CD4-positive, alpha-beta T cell (primary cell): ENCODE measurements around the gene TTC9B. TPM values are rescaled to one million over a fixed set of nuclear protein-coding genes. Genes with fewer than 3 reads are reported as not detected.

Experiments
- ATAC-seq: fragments of 200-7000 bp; cut with Tn5 transposase; one replicate; pipeline ENCODE4 v1.10.0; 2022; ENCODE audit warnings: mild to moderate bottlenecking; ENCODE audit not compliant: poor library complexity
- CTCF ChIA-PET: fragments of 350-600 bp; sonication (Branson Sonifier 250); formaldehyde crosslinking; loops from one replicate; lab custom pipeline; 2021; ENCODE audit warnings: antibody characterized with exemption, inconsistent platforms; lab: Charles Lee
- POLR2A ChIA-PET: fragments of 350-600 bp; sonication (Branson Sonifier 250); formaldehyde crosslinking; loops from one replicate; lab custom pipeline; 2021; ENCODE audit warnings: antibody characterized with exemption, inconsistent platforms; lab: Charles Lee
- DNase-seq, 14 experiments: peaks; one replicate each; pipeline ENCODE4 v3.0.0-alpha.2; 2013 to 2020; ENCODE audit warnings: mixed read lengths in 2 of 14
- H3K27ac ChIP-seq, 2 donors: one replicate each; pipeline versions ENCODE4 v1.5.1 to v1.7.0; 2013; ENCODE audit warnings: low read length in 2 of 2, low read depth in 1 of 2, mild to moderate bottlenecking in 1 of 2
- H3K27me3 ChIP-seq, 2 experiments: 1 replicate in 1 of 2; 2 replicates in 1 of 2; pipeline versions ENCODE4 v1.6.1 to v1.7.0; 2013; ENCODE audit warnings: low read length in 2 of 2, control low read depth in 1 of 2, mild to moderate bottlenecking in 1 of 2, moderate library complexity in 1 of 2; ENCODE audit not compliant: insufficient read depth in 2 of 2, control insufficient read depth in 1 of 2
- H3K36me3 ChIP-seq: one replicate; pipeline ENCODE4 v1.6.1; 2013; ENCODE audit warnings: low read length, control low read depth; ENCODE audit not compliant: insufficient read depth
- H3K4me1 ChIP-seq: one replicate; pipeline ENCODE4 v1.6.1; 2013; ENCODE audit warnings: low read length, control low read depth; ENCODE audit not compliant: insufficient read depth
- H3K4me3 ChIP-seq: one replicate; pipeline ENCODE4 v1.5.1; 2013; ENCODE audit warnings: mild to moderate bottlenecking, low read length, moderate library complexity
- H3K9me3 ChIP-seq, 2 experiments: 1 replicate in 1 of 2; 2 replicates in 1 of 2; pipeline versions ENCODE4 v1.6.1 to v1.7.0; 2013; ENCODE audit warnings: low read length in 2 of 2, mild to moderate bottlenecking in 2 of 2, control low read depth in 1 of 2, moderate library complexity in 1 of 2; ENCODE audit not compliant: control insufficient read depth in 1 of 2, insufficient read depth in 1 of 2
- H3K27ac Mint-ChIP-seq: one replicate; pipeline ENCODE4 v1.8.0; 2020; ENCODE audit warnings: mixed read lengths
- H3K27me3 Mint-ChIP-seq: one replicate; pipeline ENCODE4 v1.8.0; 2021; ENCODE audit warnings: mixed read lengths
- H3K36me3 Mint-ChIP-seq: one replicate; pipeline ENCODE4 v1.8.0; 2021; ENCODE audit warnings: low read depth, mixed read lengths
- H3K4me1 Mint-ChIP-seq: one replicate; pipeline ENCODE4 v1.8.0; 2021; ENCODE audit warnings: low read depth, mixed read lengths
- H3K4me3 Mint-ChIP-seq: one replicate; pipeline ENCODE4 v1.8.0; 2020; ENCODE audit warnings: mild to moderate bottlenecking, mixed read lengths
- H3K9me3 Mint-ChIP-seq: one replicate; pipeline ENCODE4 v1.8.0; 2020; ENCODE audit warnings: mixed read lengths
- intact Hi-C, 2 experiments: fragments of 100-400 bp; cut with DNase I in 1 of 2; cut with micrococcal nuclease in 1 of 2; formaldehyde crosslinking; loops; one replicate each; pipeline versions ENCODE4 v1.15.1 to v1.9.0; 2023 to 2025; cut with DNase I, micrococcal nuclease
- total RNA-seq, 174 experiments: library from RNA in 2 of 174; stranded (reverse) in 2 of 174; gene quantifications; one replicate each; pipeline ENCODE4 v1.2.3 and lab custom pipeline; 2021 to 2026
- TF ChIP-seq, protein P1 (sequence below): fragments of 200-600 bp; IDR thresholded peaks from one replicate; pipeline ENCODE4 v1.8.0; 2022; ENCODE audit warnings: antibody characterized with exemption, mild to moderate bottlenecking

TTC9B gene
- total RNA-seq, 2 experiments from 2014 or later, result not detected

DNA sequence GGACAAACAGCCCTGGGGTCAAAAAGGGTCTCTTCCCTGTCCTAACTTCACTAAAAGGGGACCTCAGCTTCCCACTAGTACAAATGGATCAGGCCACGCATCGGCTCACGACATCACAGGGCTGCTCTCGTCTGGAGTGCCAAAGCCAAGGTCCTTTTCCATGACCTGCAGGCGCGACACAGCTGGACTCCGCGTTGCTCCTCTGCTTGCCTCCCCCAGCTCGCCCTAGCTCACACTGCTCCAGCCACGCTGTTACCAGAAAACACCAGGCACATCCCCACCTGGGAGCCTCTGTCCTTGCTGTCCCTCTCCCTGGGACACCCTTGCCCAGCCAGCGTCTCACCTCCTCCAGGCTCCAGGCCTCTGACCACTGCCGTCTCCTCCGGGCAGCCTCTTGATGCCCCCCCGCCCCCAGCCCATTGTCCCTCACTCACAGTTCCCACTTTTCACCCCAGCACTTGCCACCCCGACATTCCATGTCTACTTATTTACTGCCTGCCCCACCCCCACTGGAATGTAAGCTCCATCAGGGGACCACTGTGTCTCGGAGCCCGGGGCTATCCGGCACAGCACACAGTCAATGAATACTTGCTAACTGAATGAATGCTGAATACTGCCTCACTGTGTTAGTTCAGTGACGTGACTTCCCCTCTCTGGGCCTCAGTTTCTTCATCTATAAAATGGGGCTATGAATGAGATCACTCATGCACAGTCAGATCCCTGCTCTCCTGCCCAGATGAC is 46.3 kb upstream of the TTC9B start:
- H3K9me3 Mint-ChIP-seq, result no peaks in the 10 kb centered on the region
- intact Hi-C loops, result no loop called here
- DNase-seq (no peak), ATAC-seq (no peak)
- ChIA-PET CTCF (interaction anchor here (0.6 kb wide), 1 partner anchor 99 kb away, joined by 3 read pairs; no protein-coding TSS in a partner anchor), POLR2A (no interaction called here)
- Histone ChIP-seq H3K27me3 (no peaks in the 10 kb centered on the region), H3K36me3 (peaks cover 48% of the 10 kb centered on the region), H3K9me3 (no peaks in the 10 kb centered on the region), H3K27ac (no peak overlapping the region), H3K4me1 (peaks cover 4% of the 10 kb centered on the region), H3K4me3 (no peak overlapping the region)
- TF ChIP-seq, protein P1, sequence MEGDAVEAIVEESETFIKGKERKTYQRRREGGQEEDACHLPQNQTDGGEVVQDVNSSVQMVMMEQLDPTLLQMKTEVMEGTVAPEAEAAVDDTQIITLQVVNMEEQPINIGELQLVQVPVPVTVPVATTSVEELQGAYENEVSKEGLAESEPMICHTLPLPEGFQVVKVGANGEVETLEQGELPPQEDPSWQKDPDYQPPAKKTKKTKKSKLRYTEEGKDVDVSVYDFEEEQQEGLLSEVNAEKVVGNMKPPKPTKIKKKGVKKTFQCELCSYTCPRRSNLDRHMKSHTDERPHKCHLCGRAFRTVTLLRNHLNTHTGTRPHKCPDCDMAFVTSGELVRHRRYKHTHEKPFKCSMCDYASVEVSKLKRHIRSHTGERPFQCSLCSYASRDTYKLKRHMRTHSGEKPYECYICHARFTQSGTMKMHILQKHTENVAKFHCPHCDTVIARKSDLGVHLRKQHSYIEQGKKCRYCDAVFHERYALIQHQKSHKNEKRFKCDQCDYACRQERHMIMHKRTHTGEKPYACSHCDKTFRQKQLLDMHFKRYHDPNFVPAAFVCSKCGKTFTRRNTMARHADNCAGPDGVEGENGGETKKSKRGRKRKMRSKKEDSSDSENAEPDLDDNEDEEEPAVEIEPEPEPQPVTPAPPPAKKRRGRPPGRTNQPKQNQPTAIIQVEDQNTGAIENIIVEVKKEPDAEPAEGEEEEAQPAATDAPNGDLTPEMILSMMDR, result no peak
- H3K36me3 Mint-ChIP-seq, result peaks cover 71% of the 10 kb centered on the region
- H3K4me3 Mint-ChIP-seq, result no peak overlapping the region
- no peak overlapping the region for H3K27ac Mint-ChIP-seq
- peaks cover 32% of the 10 kb centered on the region for H3K4me1 Mint-ChIP-seq
- no peaks in the 10 kb centered on the region for H3K27me3 Mint-ChIP-seq

DNA sequence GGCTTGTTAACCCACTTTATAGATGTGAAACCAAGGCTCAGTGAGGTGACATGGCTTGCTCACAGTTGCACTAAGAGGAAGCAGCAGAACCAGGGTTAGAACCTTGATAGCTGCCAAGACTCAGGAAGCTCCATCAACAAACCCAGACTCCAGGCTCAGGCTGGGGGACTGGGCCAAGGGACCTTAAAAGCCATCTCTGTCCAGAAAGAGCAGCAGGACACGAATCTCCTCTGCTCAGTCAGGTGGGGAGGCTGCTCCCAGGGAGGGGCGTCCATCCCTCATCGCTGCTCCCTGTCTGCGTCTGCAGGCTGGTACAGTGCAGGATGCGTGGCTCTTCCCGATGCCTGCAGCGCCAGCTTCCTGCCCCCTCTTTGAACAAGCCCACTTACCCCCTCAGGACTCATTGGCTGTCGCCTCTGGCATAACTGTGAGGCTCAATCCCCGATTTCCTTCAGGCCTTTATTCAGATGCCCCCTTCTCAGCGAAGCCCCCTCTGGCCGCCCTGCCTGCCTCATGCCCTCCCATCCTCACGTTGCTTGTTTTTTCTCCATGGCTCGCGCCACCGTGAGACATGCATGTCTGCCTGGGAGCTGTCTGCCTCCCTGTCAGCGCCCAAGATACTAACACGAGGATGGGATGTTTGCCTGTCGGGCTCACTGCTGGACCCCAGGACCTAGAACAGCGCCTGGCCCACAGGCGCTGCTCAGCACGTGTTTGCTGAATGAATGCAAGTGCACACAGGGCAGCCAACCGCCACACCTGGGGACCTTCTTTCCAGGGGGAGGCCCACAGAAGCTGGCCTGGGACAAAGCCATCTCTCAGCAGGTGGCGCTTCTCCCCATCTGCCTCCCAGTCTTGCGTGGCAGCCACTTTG is 45.5 kb upstream of the TTC9B start:
- Histone ChIP-seq H3K36me3 (peaks cover 46% of the 10 kb centered on the region), H3K27me3 (no peaks in the 10 kb centered on the region), H3K27ac (no peak overlapping the region), H3K4me3 (no peak overlapping the region), H3K4me1 (peaks cover 4% of the 10 kb centered on the region), H3K9me3 (no peaks in the 10 kb centered on the region)
- Mint-ChIP-seq H3K27me3 (no peaks in the 10 kb centered on the region), H3K9me3 (no peaks in the 10 kb centered on the region), H3K27ac (no peak overlapping the region), H3K4me3 (no peak overlapping the region), H3K4me1 (peaks cover 34% of the 10 kb centered on the region), H3K36me3 (peaks cover 72% of the 10 kb centered on the region)
- no peak for ATAC-seq
- POLR2A ChIA-PET, result no interaction called here
- CTCF ChIA-PET, result no interaction called here
- TF ChIP-seq, protein P1, result no peak
- DNase-seq, result no peak
- intact Hi-C loops, result no loop called here

DNA sequence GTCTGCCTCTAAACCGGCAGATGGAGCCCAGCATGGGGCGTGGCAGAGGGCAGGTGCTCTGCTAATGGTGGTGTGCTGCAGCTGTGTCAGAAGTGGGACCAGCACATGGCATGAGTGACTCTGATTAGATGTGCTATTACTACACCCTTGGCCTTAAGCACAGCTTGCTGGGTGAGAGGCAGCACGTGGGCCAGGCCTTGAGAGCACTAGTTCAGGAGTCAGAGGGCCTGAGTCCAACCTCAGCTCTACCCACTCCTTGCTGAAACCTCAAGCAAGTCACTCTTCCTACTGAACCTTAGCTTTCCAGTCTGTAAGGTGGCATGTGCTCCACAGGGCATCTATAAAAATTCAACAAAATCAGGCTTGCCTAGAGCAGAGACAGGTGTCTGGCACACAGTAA is 44.2 kb upstream of the TTC9B start:
- no peak overlapping the region for H3K27ac Mint-ChIP-seq
- Histone ChIP-seq H3K27me3 (no peaks in the 10 kb centered on the region), H3K27ac (no peak overlapping the region), H3K4me1 (peaks cover 4% of the 10 kb centered on the region), H3K9me3 (no peaks in the 10 kb centered on the region), H3K36me3 (peaks cover 43% of the 10 kb centered on the region), H3K4me3 (no peak overlapping the region)
- CTCF ChIA-PET, result no interaction called here
- intact Hi-C loops, result no loop called here
- POLR2A ChIA-PET, result no interaction called here
- no peak overlapping the region for H3K4me3 Mint-ChIP-seq
- DNase-seq (no peak), ATAC-seq (no peak)
- no peaks in the 10 kb centered on the region for H3K27me3 Mint-ChIP-seq
- H3K9me3 Mint-ChIP-seq, result no peaks in the 10 kb centered on the region
- H3K36me3 Mint-ChIP-seq, result peaks cover 71% of the 10 kb centered on the region
- H3K4me1 Mint-ChIP-seq, result peaks cover 29% of the 10 kb centered on the region
- TF ChIP-seq, protein P1, result no peak
